Hepatocyte (in vitro differentiated cells): ENCODE measurements around the gene CACNB4.

Source experiments
- CTCF ChIP-seq: fragments of 200-600 bp; sonication (generic); IDR thresholded peaks from 2 replicates; pipeline ENCODE4 v1.5.1; 2016; ENCODE audit warnings: antibody characterized with exemption, mild to moderate bottlenecking; ENCODE audit not compliant: poor library complexity
- EZH2 ChIP-seq: fragments of 200-600 bp; sonication (generic); IDR thresholded peaks from 2 replicates; pipeline ENCODE4 v1.6.1; 2016; ENCODE audit warnings: antibody characterized with exemption, mild to moderate bottlenecking, borderline replicate concordance
- EZH2phosphoT487 ChIP-seq: fragments of 200-600 bp; sonication (generic); IDR thresholded peaks from one replicate; pipeline ENCODE4 v1.6.1; 2018; ENCODE audit warnings: antibody characterized with exemption, mild to moderate bottlenecking, low read depth, moderate library complexity; ENCODE audit not compliant: unreplicated experiment, severe bottlenecking

- TF ChIP-seq CTCF: no peak
- no peak for TF ChIP-seq EZH2phosphoT487
- TF ChIP-seq EZH2: no peak
These were observed 194.0 kb downstream of the CACNB4 start for GRCh38 chr2:151904807-151905206.
